ENCODE data around the gene TCF4. TPM values are rescaled to one million over a fixed set of nuclear protein-coding genes. Genes with fewer than 3 reads are reported as not detected.

TCF4 gene
- total RNA-seq, 1 experiment from 2014 or later: 104 TPM

GRCh38 chr18:55530166-55530565 lies 57.8 kb downstream of the TCF4 start (continued):
- TF ChIP-seq, protein P1, sequence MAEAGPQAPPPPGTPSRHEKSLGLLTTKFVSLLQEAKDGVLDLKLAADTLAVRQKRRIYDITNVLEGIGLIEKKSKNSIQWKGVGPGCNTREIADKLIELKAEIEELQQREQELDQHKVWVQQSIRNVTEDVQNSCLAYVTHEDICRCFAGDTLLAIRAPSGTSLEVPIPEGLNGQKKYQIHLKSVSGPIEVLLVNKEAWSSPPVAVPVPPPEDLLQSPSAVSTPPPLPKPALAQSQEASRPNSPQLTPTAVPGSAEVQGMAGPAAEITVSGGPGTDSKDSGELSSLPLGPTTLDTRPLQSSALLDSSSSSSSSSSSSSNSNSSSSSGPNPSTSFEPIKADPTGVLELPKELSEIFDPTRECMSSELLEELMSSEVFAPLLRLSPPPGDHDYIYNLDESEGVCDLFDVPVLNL (CRISPR knock-in tag; IDR thresholded peaks at IDR 0.05; ENCODE audit: borderline replicate concordance, low read depth): no peak
- no peak for TF ChIP-seq NFYB (CRISPR knock-in tag; conservative IDR thresholded peaks at IDR 0.05; ENCODE audit: low read depth)
- TF ChIP-seq CREB1 (CRISPR knock-in tag; IDR thresholded peaks at IDR 0.05): no peak
- no peak for TF ChIP-seq ATF1 (CRISPR knock-in tag; IDR thresholded peaks at IDR 0.05)
- TF ChIP-seq FOXJ3 (CRISPR knock-in tag; IDR thresholded peaks at IDR 0.05; ENCODE audit: borderline replicate concordance): no peak

DNA sequence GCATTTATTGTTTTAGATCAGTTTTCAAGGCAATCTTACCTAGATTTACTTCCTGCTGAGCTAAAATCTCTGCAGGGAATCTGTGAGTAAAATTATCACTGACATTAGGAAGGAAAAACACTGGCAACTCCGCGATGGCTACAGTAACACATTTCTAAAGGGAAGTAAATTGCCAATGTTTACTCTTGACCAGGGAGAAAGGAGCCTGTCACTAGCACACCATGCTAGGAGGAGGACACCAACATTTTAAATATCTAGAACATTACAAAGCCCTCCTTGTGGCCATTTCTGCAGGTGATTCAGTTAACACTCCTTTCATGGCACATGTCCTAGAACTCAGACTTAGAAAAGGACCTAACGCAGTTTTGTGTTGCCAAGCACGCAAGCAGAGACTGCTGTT lies 58.4 kb downstream of the TCF4 start:
- Mint-ChIP-seq H3K4me3 (no peak overlapping the region), H3K27me3 (ENCODE audit: low read depth) (no peaks in the 10 kb centered on the region), H3K4me1 (peaks cover 82% of the 10 kb centered on the region), H3K36me3 (no peaks in the 10 kb centered on the region), H3K9me3 (no peaks in the 10 kb centered on the region), H3K27ac (0 out of 2 replicates have a peak overlapping the region, but pooled peaks have one; percentile 37)
- ChIA-PET CTCF (no interaction called here), POLR2A (no interaction called here)
- ATAC-seq (peak; percentile 43), DNase-seq (ENCODE audit: low spot score) (no peak)
- TF ChIP-seq TEAD4 (CRISPR knock-in tag; IDR thresholded peaks at IDR 0.05): no peak
- TF ChIP-seq ZNF416 (CRISPR knock-in tag; IDR thresholded peaks at IDR 0.05): no peak
- TF ChIP-seq OVOL2 (CRISPR knock-in tag; IDR thresholded peaks at IDR 0.05; ENCODE audit: borderline replicate concordance): no peak
- TF ChIP-seq, protein P2, sequence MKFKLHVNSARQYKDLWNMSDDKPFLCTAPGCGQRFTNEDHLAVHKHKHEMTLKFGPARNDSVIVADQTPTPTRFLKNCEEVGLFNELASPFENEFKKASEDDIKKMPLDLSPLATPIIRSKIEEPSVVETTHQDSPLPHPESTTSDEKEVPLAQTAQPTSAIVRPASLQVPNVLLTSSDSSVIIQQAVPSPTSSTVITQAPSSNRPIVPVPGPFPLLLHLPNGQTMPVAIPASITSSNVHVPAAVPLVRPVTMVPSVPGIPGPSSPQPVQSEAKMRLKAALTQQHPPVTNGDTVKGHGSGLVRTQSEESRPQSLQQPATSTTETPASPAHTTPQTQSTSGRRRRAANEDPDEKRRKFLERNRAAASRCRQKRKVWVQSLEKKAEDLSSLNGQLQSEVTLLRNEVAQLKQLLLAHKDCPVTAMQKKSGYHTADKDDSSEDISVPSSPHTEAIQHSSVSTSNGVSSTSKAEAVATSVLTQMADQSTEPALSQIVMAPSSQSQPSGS (CRISPR knock-in tag; IDR thresholded peaks at IDR 0.05; ENCODE audit: borderline replicate concordance, low read depth): no peak
- TF ChIP-seq ZNF317 (CRISPR knock-in tag; IDR thresholded peaks at IDR 0.05; ENCODE audit: borderline replicate concordance, low read depth): no peak
- TF ChIP-seq MXD4 (CRISPR knock-in tag; IDR thresholded peaks at IDR 0.05; ENCODE audit: borderline replicate concordance): no peak
- TF ChIP-seq TCF7 (CRISPR knock-in tag; IDR thresholded peaks at IDR 0.05; ENCODE audit: low read depth): no peak
- TF ChIP-seq ATF1 (CRISPR knock-in tag; IDR thresholded peaks at IDR 0.05): no peak
- TF ChIP-seq, protein P1 (CRISPR knock-in tag; IDR thresholded peaks at IDR 0.05; ENCODE audit: borderline replicate concordance, low read depth): no peak
- no peak for TF ChIP-seq KAT7 (CRISPR knock-in tag; IDR thresholded peaks at IDR 0.05; ENCODE audit: borderline replicate concordance)
- TF ChIP-seq, protein P3, sequence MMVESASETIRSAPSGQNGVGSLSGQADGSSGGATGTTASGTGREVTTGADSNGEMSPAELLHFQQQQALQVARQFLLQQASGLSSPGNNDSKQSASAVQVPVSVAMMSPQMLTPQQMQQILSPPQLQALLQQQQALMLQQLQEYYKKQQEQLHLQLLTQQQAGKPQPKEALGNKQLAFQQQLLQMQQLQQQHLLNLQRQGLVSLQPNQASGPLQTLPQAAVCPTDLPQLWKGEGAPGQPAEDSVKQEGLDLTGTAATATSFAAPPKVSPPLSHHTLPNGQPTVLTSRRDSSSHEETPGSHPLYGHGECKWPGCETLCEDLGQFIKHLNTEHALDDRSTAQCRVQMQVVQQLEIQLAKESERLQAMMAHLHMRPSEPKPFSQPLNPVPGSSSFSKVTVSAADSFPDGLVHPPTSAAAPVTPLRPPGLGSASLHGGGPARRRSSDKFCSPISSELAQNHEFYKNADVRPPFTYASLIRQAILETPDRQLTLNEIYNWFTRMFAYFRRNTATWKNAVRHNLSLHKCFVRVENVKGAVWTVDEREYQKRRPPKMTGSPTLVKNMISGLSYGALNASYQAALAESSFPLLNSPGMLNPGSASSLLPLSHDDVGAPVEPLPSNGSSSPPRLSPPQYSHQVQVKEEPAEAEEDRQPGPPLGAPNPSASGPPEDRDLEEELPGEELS (CRISPR knock-in tag; IDR thresholded peaks at IDR 0.05): no peak

DNA sequence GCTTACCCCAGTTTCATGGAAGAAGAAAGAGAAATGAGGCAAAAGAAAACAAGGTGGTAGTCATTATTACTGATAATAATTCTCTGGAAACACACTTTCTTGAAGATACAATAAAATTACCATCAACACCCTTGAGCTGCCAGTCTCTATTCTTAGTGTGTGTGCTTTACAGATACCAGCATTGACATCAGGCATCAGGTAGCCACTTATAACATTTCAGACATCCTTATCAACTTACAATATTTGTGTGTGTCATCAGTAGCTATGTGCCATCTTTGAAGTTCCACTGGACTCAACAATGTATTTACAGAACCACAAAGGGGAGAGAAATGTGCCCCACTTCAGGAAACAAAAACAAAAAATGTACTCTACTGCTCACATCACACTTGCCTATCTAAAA lies 62.1 kb downstream of the TCF4 start:
- H3K27me3 Mint-ChIP-seq (ENCODE audit: low read depth): no peaks in the 10 kb centered on the region
- CTCF ChIA-PET: no interaction called here
- POLR2A ChIA-PET: no interaction called here
- no peaks in the 10 kb centered on the region for H3K9me3 Mint-ChIP-seq
- H3K27ac Mint-ChIP-seq: peak overlapping the region; percentile 23; the same call in 1 of the 2 replicates
- peaks cover 75% of the 10 kb centered on the region for H3K4me1 Mint-ChIP-seq
- no peak overlapping the region for H3K4me3 Mint-ChIP-seq
- no peak for DNase-seq (ENCODE audit: low spot score)
- no peak for ATAC-seq
- H3K36me3 Mint-ChIP-seq: no peaks in the 10 kb centered on the region
- TF ChIP-seq RORB (CRISPR knock-in tag; IDR thresholded peaks at IDR 0.05) (no peak), ERG (CRISPR knock-in tag; IDR thresholded peaks at IDR 0.05) (no peak), ZSCAN18 (CRISPR knock-in tag; IDR thresholded peaks at IDR 0.05) (no peak), SP1 (CRISPR knock-in tag; conservative IDR thresholded peaks at IDR 0.05) (no peak), ELF4 (CRISPR knock-in tag; IDR thresholded peaks at IDR 0.05; ENCODE audit: low read depth) (no peak), GTF2I (CRISPR knock-in tag; conservative IDR thresholded peaks at IDR 0.05) (no peak)
- TF ChIP-seq, protein P4, sequence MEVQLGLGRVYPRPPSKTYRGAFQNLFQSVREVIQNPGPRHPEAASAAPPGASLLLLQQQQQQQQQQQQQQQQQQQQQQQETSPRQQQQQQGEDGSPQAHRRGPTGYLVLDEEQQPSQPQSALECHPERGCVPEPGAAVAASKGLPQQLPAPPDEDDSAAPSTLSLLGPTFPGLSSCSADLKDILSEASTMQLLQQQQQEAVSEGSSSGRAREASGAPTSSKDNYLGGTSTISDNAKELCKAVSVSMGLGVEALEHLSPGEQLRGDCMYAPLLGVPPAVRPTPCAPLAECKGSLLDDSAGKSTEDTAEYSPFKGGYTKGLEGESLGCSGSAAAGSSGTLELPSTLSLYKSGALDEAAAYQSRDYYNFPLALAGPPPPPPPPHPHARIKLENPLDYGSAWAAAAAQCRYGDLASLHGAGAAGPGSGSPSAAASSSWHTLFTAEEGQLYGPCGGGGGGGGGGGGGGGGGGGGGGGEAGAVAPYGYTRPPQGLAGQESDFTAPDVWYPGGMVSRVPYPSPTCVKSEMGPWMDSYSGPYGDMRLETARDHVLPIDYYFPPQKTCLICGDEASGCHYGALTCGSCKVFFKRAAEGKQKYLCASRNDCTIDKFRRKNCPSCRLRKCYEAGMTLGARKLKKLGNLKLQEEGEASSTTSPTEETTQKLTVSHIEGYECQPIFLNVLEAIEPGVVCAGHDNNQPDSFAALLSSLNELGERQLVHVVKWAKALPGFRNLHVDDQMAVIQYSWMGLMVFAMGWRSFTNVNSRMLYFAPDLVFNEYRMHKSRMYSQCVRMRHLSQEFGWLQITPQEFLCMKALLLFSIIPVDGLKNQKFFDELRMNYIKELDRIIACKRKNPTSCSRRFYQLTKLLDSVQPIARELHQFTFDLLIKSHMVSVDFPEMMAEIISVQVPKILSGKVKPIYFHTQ (CRISPR knock-in tag; IDR thresholded peaks at IDR 0.05): no peak

All from WTC11 (cell line).